GM23338 (cell line): ENCODE results near the gene KIRREL3. TPM values are rescaled to one million over a fixed set of nuclear protein-coding genes. Genes with fewer than 3 reads are reported as not detected.

ENCODE experiments used
- ATAC-seq: fragments of 200-7000 bp; cut with Tn5 transposase; 3 replicates; pipeline ENCODE4 v1.9.1; 2020
- DNase-seq: peaks from one replicate; pipeline ENCODE4 v3.0.0-alpha.2; 2015; ENCODE audit warnings: low spot score
- H2AFZ ChIP-seq: fragments of 200-600 bp; sonication (generic); 2 replicates; pipeline ENCODE4 v1.8.0; 2016; ENCODE audit warnings: antibody characterized with exemption, mild to moderate bottlenecking, moderate library complexity
- H3F3A ChIP-seq: fragments of 200-600 bp; sonication (generic); replicated peaks from 2 replicates; pipeline ENCODE4 v1.8.0; 2017; ENCODE audit warnings: antibody characterized with exemption, mixed run types, low read depth
- H3K27ac ChIP-seq: fragments of 200-600 bp; sonication (generic); 2 replicates; pipeline ENCODE4 v1.6.1; 2016; ENCODE audit warnings: low read depth
- H3K27me3 ChIP-seq: fragments of 200-600 bp; sonication (generic); 2 replicates; pipeline ENCODE4 v1.8.0; 2016; ENCODE audit warnings: mild to moderate bottlenecking, mixed run types, moderate library complexity; ENCODE audit not compliant: insufficient read depth
- H3K36me3 ChIP-seq: fragments of 200-600 bp; sonication (generic); 2 replicates; pipeline ENCODE4 v1.8.0; 2016; ENCODE audit warnings: mild to moderate bottlenecking; ENCODE audit not compliant: insufficient read depth
- H3K4me1 ChIP-seq: fragments of 200-600 bp; sonication (generic); 2 replicates; pipeline ENCODE4 v1.8.0; 2016; ENCODE audit warnings: mild to moderate bottlenecking, moderate library complexity; ENCODE audit not compliant: insufficient read depth
- H3K4me2 ChIP-seq: fragments of 200-600 bp; sonication (generic); 2 replicates; pipeline ENCODE4 v1.7.1; 2017; ENCODE audit warnings: mixed run types
- H3K4me3 ChIP-seq: fragments of 200-600 bp; sonication (generic); 2 replicates; pipeline ENCODE4 v1.6.1; 2016; ENCODE audit warnings: mixed run types
- H3K79me2 ChIP-seq: fragments of 200-600 bp; sonication (generic); replicated peaks from 2 replicates; pipeline ENCODE4 v1.8.0; 2017; ENCODE audit warnings: mild to moderate bottlenecking; ENCODE audit not compliant: insufficient read depth
- H3K9me2 ChIP-seq: fragments of 200-600 bp; sonication (generic); 2 replicates; pipeline ENCODE4 v1.8.0; 2017; ENCODE audit not compliant: insufficient read depth
- H4K20me1 ChIP-seq: fragments of 200-600 bp; sonication (generic); replicated peaks from 2 replicates; pipeline ENCODE4 v1.8.0; 2017; ENCODE audit warnings: mild to moderate bottlenecking; ENCODE audit not compliant: insufficient read depth
- H3K27ac Mint-ChIP-seq: 2 replicates; pipeline ENCODE4 v1.8.0; 2020; ENCODE audit warnings: inconsistent platforms, mild to moderate bottlenecking, moderate library complexity, mixed read lengths
- H3K27me3 Mint-ChIP-seq: 3 replicates; pipeline ENCODE4 v1.8.0; 2022; ENCODE audit warnings: low read depth, mild to moderate bottlenecking, moderate library complexity, mixed read lengths, inconsistent platforms; ENCODE audit not compliant: insufficient read depth, poor library complexity
- H3K36me3 Mint-ChIP-seq: 3 replicates; pipeline ENCODE4 v1.8.0; 2021; ENCODE audit warnings: low read depth, mild to moderate bottlenecking, inconsistent platforms, moderate library complexity, mixed read lengths
- H3K4me1 Mint-ChIP-seq: 3 replicates; pipeline ENCODE4 v1.8.0; 2020; ENCODE audit warnings: mild to moderate bottlenecking, inconsistent platforms, mixed read lengths
- H3K4me3 Mint-ChIP-seq: 3 replicates; pipeline ENCODE4 v1.8.0; 2021; ENCODE audit warnings: moderate library complexity, mild to moderate bottlenecking, inconsistent platforms, mixed read lengths
- H3K9me3 Mint-ChIP-seq: 3 replicates; pipeline ENCODE4 v1.8.0; 2020; ENCODE audit warnings: moderate library complexity, mild to moderate bottlenecking, inconsistent platforms, mixed read lengths
- CTCF ChIP-seq, 2 experiments: fragments of 200-600 bp in 1 of 2; sonication (generic) in 1 of 2; conservative IDR thresholded peaks; 2 replicates each; pipeline versions ENCODE4 v1.5.1 to v1.6.1; 2016 to 2017; ENCODE audit warnings: antibody characterized with exemption in 2 of 2, low read depth in 2 of 2, mild to moderate bottlenecking in 2 of 2, moderate library complexity in 1 of 2
- ETS1 ChIP-seq: IDR thresholded peaks from 2 replicates; pipeline ENCODE4 v1.6.1; 2016; ENCODE audit warnings: antibody characterized with exemption
- EZH2 ChIP-seq: fragments of 200-600 bp; sonication (generic); IDR thresholded peaks from one replicate; pipeline ENCODE4 v1.8.0; 2017; ENCODE audit warnings: antibody characterized with exemption, mild to moderate bottlenecking, low read depth; ENCODE audit not compliant: unreplicated experiment
- JUNB ChIP-seq: IDR thresholded peaks from one replicate; pipeline ENCODE4 v1.6.1; 2016; ENCODE audit warnings: antibody characterized with exemption; ENCODE audit not compliant: unreplicated experiment
- NANOG ChIP-seq: IDR thresholded peaks from 2 replicates; pipeline ENCODE4 v1.6.1; 2016; ENCODE audit warnings: antibody characterized with exemption, borderline replicate concordance
- ZNF114 ChIP-seq: fragments of 250-450 bp; sonication (Bioruptor Pico); IDR thresholded peaks from 2 replicates; pipeline ENCODE4 v1.5.0; 2020; ENCODE audit warnings: mild to moderate bottlenecking, moderate library complexity
- polyA plus RNA-seq: library from polyadenylated mRNA; unstranded; fragments of >200 nt; fragmentation: Nextera tagmentation; extraction: Ambion mirVana; gene quantifications from 2 replicates; pipeline ENCODE4 v1.2.1, GENCODE V29; 2016
- total RNA-seq: library from RNA; depleted of rRNA; stranded (reverse); fragments of >200 nt; shearing (Covaris generic); gene quantifications from 2 replicates; pipeline ENCODE4 v1.2.3, GENCODE V29; 2014
- TF ChIP-seq, protein P1 (sequence below): IDR thresholded peaks from one replicate; pipeline ENCODE4 v1.6.1; 2018; ENCODE audit warnings: antibody characterized with exemption; ENCODE audit not compliant: unreplicated experiment

KIRREL3 gene
- total and polyA plus RNA-seq, 2 experiments from 2014 or later: 0.13 to 1.5 TPM

DNA sequence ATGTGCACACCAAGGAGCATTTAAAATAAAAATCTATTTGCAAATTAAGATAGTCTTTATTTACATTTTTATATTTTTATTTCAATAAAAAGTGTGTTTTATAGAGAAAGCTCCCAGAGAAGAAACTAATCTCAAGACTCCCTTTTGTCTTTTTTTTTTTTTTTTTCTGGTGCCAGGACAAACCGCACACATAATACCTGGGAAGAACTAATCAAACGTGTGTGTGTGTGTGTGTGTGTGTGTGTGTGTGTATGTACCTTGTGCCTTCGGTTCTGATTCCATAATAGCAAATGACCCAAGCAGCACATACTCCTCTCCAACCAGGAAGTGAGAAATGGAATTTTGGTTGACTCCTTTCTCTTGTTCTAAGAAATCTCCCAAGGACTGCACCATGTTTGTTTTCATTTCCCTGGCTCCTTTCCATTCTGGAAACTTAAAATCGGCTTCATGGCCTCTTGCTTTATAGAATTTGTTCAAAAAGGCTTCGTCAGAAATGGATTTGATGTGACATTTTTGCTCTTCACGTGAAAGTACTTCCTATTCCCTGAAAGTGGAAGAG lies 579.8 kb downstream of the KIRREL3 start:
- no peak overlapping the region for H3K27ac ChIP-seq
- peaks cover 10% of the 10 kb centered on the region; the same call in 1 of the 2 replicates for H3K4me1 ChIP-seq
- H3K27me3 Mint-ChIP-seq: peaks cover 13% of the 10 kb centered on the region
- H3F3A ChIP-seq: 0 out of 2 replicates have a peak, but pooled peaks cover 3% of the 10 kb centered on the region
- H3K36me3 Mint-ChIP-seq: no peaks in the 10 kb centered on the region
- no peaks in the 10 kb centered on the region for H3K9me2 ChIP-seq
- ATAC-seq (no peak), DNase-seq (no peak)
- no peaks in the 10 kb centered on the region for H3K36me3 ChIP-seq
- H3K27ac Mint-ChIP-seq: no peak overlapping the region
- no peak overlapping the region for H3K4me2 ChIP-seq
- no peak overlapping the region for H3K4me3 ChIP-seq
- 0 out of 2 replicates have a peak, but pooled peaks cover 3% of the 10 kb centered on the region for H3K27me3 ChIP-seq
- no peaks in the 10 kb centered on the region for H4K20me1 ChIP-seq
- H2AFZ ChIP-seq: no peak overlapping the region
- H3K4me3 Mint-ChIP-seq: no peak overlapping the region
- peaks cover 11% of the 10 kb centered on the region for H3K4me1 Mint-ChIP-seq
- H3K79me2 ChIP-seq: no peaks in the 10 kb centered on the region
- no peaks in the 10 kb centered on the region for H3K9me3 Mint-ChIP-seq
- TF ChIP-seq, protein P1, sequence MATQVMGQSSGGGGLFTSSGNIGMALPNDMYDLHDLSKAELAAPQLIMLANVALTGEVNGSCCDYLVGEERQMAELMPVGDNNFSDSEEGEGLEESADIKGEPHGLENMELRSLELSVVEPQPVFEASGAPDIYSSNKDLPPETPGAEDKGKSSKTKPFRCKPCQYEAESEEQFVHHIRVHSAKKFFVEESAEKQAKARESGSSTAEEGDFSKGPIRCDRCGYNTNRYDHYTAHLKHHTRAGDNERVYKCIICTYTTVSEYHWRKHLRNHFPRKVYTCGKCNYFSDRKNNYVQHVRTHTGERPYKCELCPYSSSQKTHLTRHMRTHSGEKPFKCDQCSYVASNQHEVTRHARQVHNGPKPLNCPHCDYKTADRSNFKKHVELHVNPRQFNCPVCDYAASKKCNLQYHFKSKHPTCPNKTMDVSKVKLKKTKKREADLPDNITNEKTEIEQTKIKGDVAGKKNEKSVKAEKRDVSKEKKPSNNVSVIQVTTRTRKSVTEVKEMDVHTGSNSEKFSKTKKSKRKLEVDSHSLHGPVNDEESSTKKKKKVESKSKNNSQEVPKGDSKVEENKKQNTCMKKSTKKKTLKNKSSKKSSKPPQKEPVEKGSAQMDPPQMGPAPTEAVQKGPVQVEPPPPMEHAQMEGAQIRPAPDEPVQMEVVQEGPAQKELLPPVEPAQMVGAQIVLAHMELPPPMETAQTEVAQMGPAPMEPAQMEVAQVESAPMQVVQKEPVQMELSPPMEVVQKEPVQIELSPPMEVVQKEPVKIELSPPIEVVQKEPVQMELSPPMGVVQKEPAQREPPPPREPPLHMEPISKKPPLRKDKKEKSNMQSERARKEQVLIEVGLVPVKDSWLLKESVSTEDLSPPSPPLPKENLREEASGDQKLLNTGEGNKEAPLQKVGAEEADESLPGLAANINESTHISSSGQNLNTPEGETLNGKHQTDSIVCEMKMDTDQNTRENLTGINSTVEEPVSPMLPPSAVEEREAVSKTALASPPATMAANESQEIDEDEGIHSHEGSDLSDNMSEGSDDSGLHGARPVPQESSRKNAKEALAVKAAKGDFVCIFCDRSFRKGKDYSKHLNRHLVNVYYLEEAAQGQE: no peak
- no peak for TF ChIP-seq ZNF114 (CRISPR knock-in tag)
- TF ChIP-seq ETS1: no peak
- no peak for TF ChIP-seq EZH2
- no peak for TF ChIP-seq JUNB
- no peak for TF ChIP-seq NANOG

- H3K4me2 ChIP-seq: no peak overlapping the region
- DNase-seq (no peak), ATAC-seq (no peak)
- H3K4me1 Mint-ChIP-seq: peaks cover 12% of the 10 kb centered on the region
- H3K4me3 ChIP-seq: no peak overlapping the region
- H3F3A ChIP-seq: 0 out of 2 replicates have a peak, but pooled peaks cover 3% of the 10 kb centered on the region
- H3K4me3 Mint-ChIP-seq: no peak overlapping the region
- H3K27ac Mint-ChIP-seq: no peak overlapping the region
- no peak overlapping the region for H3K27ac ChIP-seq
- H3K27me3 Mint-ChIP-seq: peaks cover 12% of the 10 kb centered on the region
- H3K9me3 Mint-ChIP-seq: no peaks in the 10 kb centered on the region
- H3K9me2 ChIP-seq: no peaks in the 10 kb centered on the region
- no peaks in the 10 kb centered on the region for H3K36me3 Mint-ChIP-seq
- H3K27me3 ChIP-seq: 0 out of 2 replicates have a peak, but pooled peaks cover 3% of the 10 kb centered on the region
- H3K79me2 ChIP-seq: no peaks in the 10 kb centered on the region
- H2AFZ ChIP-seq: no peak overlapping the region
- no peaks in the 10 kb centered on the region for H3K36me3 ChIP-seq
- peaks cover 11% of the 10 kb centered on the region; the same call in 1 of the 2 replicates for H3K4me1 ChIP-seq
- no peaks in the 10 kb centered on the region for H4K20me1 ChIP-seq
- TF ChIP-seq CTCF (conservative IDR thresholded peaks at IDR 0.05; ENCODE audit: low read depth in 2 of 2): no peak
- TF ChIP-seq, protein P1: no peak
- TF ChIP-seq NANOG: no peak
Measured at GRCh38 chr11:126419801-126420697, 580.5 kb downstream of the KIRREL3 start.
